ENCODE results near the gene SLC25A14.
A peak's percentile ranks its signal among the peaks of the same experiment; 100 is the strongest.
"Not testable (repeated sequence)": the region's sequence is repeated elsewhere in the genome, so short reads cannot be mapped to it uniquely, and the experiment has no call there.

SLC25A14 gene

GRCh38 chrX:130336531-130336930, 3.2 kb upstream of the SLC25A14 start:
- no peak overlapping the region for H3K4me3 ChIP-seq (ENCODE audit: low read depth, low read length)
- no peak for TF ChIP-seq CTCF (IDR thresholded peaks at IDR 0.05; ENCODE audit: low read depth, low read length, missing control alignments)
- in situ Hi-C loops (cut with HindIII; ENCODE audit: low sequenced_read_pairs): no loop called here
- no peak for DNase-seq (ENCODE audit: low read depth)

GRCh38 chrX:130338869-130339268, 850 bp upstream of the SLC25A14 start:
- H3K4me3 ChIP-seq (ENCODE audit: low read depth, low read length): peak overlapping the region; percentile 68
- in situ Hi-C loops (cut with HindIII; ENCODE audit: low sequenced_read_pairs); DNase-seq (ENCODE audit: low read depth): not testable (repeated sequence)

- DNase-seq (ENCODE audit: low read depth): no peak
- peak overlapping the region; percentile 68 for H3K4me3 ChIP-seq (ENCODE audit: low read depth, low read length)
- in situ Hi-C loops (cut with HindIII; ENCODE audit: low sequenced_read_pairs): no loop called here
- TF ChIP-seq CTCF (IDR thresholded peaks at IDR 0.05; ENCODE audit: low read depth, low read length, missing control alignments): no peak
These were observed 552 bp downstream of the SLC25A14 start for GRCh38 chrX:130340271-130340670.

GRCh38 chrX:130343411-130343810, 3.7 kb downstream of the SLC25A14 start:
- DNase-seq (ENCODE audit: low read depth): no peak
- in situ Hi-C loops (cut with HindIII; ENCODE audit: low sequenced_read_pairs): no loop called here
- H3K4me3 ChIP-seq (ENCODE audit: low read depth, low read length): no peak overlapping the region
- no peak for TF ChIP-seq CTCF (IDR thresholded peaks at IDR 0.05; ENCODE audit: low read depth, low read length, missing control alignments)

- in situ Hi-C loops (cut with HindIII; ENCODE audit: low sequenced_read_pairs): no loop called here
- no peak overlapping the region for H3K4me3 ChIP-seq (ENCODE audit: low read depth, low read length)
- TF ChIP-seq CTCF (IDR thresholded peaks at IDR 0.05; ENCODE audit: low read depth, low read length, missing control alignments): no peak
- DNase-seq (ENCODE audit: low read depth): no peak
These were observed 7.6 kb downstream of the SLC25A14 start for GRCh38 chrX:130347321-130347720.

- no peak for DNase-seq (ENCODE audit: low read depth)
- H3K4me3 ChIP-seq (ENCODE audit: low read depth, low read length): no peak overlapping the region
- in situ Hi-C loops (cut with HindIII; ENCODE audit: low sequenced_read_pairs): no loop called here
- TF ChIP-seq CTCF (IDR thresholded peaks at IDR 0.05; ENCODE audit: low read depth, low read length, missing control alignments): no peak
These were observed 11.8 kb downstream of the SLC25A14 start for GRCh38 chrX:130351567-130351966.

- DNase-seq (ENCODE audit: low read depth); H3K4me3 ChIP-seq (ENCODE audit: low read depth, low read length); in situ Hi-C loops (cut with HindIII; ENCODE audit: low sequenced_read_pairs): not testable (repeated sequence)
These were observed 12.3 kb downstream of the SLC25A14 start for GRCh38 chrX:130352050-130352449.

GRCh38 chrX:130376077-130376476, 36.4 kb downstream of the SLC25A14 start:
- DNase-seq (ENCODE audit: low read depth): no peak
- no peak for TF ChIP-seq CTCF (IDR thresholded peaks at IDR 0.05; ENCODE audit: low read depth, low read length, missing control alignments)
- H3K4me3 ChIP-seq (ENCODE audit: low read depth, low read length): no peak overlapping the region
- in situ Hi-C loops (cut with HindIII; ENCODE audit: low sequenced_read_pairs): no loop called here

All from astrocyte of the cerebellum (primary cell).